Right lobe of liver (tissue), 4 donors: ENCODE measurements around the gene DDX21.

Experiments
- POLR2A ChIP-seq: fragments of 450-650 bp; IDR thresholded peaks from one replicate; pipeline ENCODE4 v1.6.1; 2017; ENCODE audit warnings: antibody characterized with exemption, mild to moderate bottlenecking
- TF ChIP-seq, protein P1 (sequence below), 4 donors: fragments of 200-600 bp in 3 of 4; fragments of 450-650 bp in 1 of 4; IDR thresholded peaks; one replicate each; pipeline versions ENCODE4 v1.5.1 to v1.8.0; 2016 to 2022; ENCODE audit warnings: antibody characterized with exemption in 4 of 4, mild to moderate bottlenecking in 2 of 4
- donor health status: DM: no; HTN: no; CAD: no.
- donor health status: DM: no; HTN: no; CAD: no.
- donor health status: DM: no; HTN: yes; CAD: no.

DNA sequence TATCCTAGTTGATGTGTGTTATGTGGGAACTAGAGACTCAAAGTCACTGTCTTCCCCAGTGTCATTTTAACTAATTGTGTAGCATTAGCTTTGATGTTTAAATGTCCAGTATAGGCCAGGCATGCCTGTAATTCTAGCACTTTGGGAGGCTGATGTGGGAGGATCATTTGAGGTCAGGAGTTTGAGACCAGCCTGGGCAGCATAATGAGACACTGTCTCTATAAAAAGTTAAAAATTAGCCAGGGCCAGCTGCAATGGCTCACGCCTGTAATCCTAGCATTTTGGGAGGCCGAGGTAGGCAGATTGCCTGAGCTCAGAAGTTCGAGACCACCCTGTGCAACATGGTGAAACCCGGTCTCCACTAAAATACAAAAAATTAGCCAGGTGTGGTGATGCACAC is 30.5 kb upstream of the DDX21 start:
- TF ChIP-seq, protein P1, sequence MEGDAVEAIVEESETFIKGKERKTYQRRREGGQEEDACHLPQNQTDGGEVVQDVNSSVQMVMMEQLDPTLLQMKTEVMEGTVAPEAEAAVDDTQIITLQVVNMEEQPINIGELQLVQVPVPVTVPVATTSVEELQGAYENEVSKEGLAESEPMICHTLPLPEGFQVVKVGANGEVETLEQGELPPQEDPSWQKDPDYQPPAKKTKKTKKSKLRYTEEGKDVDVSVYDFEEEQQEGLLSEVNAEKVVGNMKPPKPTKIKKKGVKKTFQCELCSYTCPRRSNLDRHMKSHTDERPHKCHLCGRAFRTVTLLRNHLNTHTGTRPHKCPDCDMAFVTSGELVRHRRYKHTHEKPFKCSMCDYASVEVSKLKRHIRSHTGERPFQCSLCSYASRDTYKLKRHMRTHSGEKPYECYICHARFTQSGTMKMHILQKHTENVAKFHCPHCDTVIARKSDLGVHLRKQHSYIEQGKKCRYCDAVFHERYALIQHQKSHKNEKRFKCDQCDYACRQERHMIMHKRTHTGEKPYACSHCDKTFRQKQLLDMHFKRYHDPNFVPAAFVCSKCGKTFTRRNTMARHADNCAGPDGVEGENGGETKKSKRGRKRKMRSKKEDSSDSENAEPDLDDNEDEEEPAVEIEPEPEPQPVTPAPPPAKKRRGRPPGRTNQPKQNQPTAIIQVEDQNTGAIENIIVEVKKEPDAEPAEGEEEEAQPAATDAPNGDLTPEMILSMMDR (IDR thresholded peaks at IDR 0.05), result no peak
- TF ChIP-seq POLR2A, result no peak
